ENCODE results near the gene AK8.

GRCh38 chr9:132782037-132782436, 96.0 kb downstream of the AK8 start:
- TF ChIP-seq CTCF (IDR thresholded peaks at IDR 0.05) = no peak
- no peak for TF ChIP-seq POLR2AphosphoS5 (IDR thresholded peaks at IDR 0.05; ENCODE audit: insufficient read depth in 1 of 2, low read depth in 1 of 2)

All from vagina (tissue), 2 donors.